Astrocyte of the hippocampus (primary cell): Measurements from ENCODE around the gene SETBP1.

Experiments
- DNase-seq: peaks from one replicate; pipeline ENCODE4 v3.0.0; 2011; ENCODE audit warnings: low read depth, low spot score

The SETBP1 gene

DNA sequence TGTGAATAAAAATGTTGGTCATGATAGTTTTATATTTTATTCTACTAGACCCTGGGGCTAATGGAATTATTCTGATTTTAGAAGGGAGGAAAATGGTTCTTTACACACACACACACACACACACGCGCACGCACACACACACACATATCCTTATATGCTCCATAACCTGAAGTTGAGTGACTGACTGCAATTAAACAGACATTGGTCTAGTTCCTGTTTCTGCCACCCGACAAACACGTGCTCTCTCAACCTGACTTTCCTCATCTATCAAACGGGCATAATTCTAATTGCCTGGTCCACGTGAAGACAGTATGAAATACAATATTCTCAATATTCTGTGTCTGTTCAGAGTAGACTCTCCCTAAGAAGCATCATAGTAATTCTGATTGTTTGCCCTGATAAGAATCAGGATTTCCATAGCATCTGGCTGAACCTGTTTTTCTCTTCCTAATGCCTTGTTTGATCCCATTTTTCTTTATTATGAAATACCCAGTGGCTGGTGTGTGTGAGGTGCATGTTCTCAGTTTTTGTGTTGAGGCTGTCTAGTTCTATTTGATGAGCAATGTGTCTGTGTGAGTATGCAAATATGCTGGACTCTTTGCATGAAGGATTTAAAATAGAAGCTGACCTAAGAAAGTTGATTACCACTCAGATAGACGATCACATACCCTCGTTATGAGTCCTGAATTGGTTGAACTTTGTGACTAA, 51.0 kb downstream of the SETBP1 start:
- no peak for DNase-seq

DNA sequence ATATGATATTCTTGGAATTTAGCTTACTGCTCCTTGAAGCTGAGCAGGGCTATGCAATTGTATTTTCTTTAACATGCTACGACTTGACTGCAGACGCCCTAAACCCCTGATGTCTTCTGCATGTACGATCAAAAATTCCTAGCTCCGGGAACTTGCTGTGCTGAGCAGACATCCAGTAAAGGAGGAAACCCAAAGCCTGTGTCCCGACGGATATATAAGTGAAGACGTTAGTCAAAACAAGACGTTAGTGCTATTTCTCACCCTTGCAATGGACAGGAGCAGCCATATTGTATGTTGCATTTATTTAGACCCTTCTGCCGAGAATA, 51.5 kb downstream of the SETBP1 start:
- no peak for DNase-seq

DNA sequence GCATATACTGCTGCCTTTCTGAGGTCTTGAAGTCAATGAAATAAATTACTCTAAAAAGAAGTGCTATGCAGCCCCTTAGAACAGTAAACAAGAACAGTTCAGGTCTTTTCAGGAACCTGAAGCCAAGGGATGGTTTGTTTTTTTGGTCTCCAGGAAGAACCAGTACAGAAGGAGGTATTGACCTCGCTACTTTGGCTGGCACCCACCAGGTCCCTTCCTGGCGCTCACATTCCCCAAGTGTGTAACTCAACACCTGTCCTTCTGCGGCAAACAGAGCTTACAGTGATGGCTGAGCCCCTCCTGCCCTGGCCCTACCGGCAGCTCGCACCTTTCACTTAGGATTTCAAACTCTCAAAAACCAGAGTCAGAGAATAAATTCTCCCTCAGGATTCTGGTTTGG, 51.9 kb downstream of the SETBP1 start:
- no peak for DNase-seq

DNA sequence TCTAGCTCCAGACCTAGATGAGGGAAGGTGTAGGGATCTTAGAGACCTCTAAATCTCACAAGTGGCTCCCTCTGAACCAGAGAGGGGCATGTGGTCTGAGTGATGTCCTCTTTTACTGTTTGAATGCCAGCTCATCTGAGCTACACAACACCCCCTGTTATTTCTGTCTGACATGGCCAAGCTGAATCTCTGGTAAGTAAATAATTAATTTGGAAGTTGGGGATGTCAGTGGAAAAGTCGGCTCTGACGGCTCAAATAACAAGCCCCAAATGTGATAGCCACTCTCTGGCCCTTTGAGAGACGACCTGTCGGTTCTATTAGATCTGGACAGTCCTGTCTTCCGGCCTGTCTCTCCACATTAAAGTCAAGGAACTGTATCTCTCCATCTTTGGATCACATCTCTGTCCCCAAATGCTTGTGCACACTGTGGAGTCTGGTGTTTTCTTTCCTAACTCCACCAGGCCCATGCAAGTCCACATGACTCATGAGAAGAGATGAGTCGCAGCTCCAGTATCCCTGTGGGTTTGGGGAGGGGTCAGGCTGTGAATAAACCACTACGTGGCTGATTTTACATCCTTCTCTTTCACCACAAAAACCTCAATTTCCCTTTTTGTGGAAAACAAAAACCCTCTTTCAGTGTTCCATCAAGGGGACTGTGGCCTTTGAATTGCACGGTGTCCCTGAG, 52.5 kb downstream of the SETBP1 start:
- peak; percentile 87 for DNase-seq

DNA sequence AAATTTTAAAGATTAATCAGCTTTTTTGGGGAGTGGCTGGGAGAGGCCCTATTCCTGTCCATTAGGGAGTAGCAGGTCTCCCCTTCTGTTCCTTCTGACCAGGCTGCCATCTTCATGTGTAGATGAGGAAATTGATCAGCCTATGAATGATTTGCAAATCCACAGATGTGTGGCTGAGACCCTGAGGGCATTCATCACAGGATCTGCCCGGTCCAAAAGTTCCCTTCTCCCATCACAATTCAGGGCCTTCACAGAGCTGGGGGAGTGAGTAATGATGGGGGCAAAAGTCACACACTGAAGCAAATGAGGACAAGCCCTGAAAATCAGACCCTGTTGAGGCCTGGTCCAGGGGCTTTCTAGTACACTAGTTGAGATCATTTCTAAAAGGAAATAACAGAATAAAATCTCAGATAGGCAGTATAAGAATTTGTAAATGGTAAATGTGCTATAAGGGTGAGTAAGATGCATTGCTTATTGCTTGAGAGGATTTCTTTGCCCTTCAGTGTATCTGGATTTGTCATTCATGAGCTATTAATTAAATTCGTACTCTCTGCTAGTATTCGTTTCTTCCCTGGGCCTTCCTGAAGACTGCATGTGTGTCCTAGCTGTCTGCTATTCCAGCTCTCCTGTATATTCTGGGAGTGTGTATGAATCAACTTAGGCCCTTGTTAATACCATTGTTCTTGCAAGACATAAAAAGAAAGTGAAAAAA, 53.2 kb downstream of the SETBP1 start:
- no peak for DNase-seq

DNA sequence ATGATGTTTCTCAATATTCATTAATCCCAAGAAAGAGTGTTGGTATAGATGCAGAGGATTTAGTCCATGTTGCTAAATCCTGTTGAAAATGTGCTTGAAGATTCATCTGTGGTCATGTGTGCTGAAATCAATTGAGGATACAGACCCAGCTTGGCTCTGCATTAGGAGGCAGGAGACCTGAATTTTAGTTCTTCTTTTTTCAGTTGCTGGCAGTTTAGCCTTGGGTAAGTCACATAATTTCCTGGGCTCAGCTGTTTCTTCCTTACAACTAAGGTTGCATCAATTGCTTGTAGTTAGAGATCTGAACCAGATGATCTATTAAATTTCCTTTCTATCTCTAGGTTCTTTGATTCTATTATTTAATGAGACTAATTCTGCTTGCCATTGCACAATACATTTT, 54.4 kb downstream of the SETBP1 start:
- no peak for DNase-seq

DNA sequence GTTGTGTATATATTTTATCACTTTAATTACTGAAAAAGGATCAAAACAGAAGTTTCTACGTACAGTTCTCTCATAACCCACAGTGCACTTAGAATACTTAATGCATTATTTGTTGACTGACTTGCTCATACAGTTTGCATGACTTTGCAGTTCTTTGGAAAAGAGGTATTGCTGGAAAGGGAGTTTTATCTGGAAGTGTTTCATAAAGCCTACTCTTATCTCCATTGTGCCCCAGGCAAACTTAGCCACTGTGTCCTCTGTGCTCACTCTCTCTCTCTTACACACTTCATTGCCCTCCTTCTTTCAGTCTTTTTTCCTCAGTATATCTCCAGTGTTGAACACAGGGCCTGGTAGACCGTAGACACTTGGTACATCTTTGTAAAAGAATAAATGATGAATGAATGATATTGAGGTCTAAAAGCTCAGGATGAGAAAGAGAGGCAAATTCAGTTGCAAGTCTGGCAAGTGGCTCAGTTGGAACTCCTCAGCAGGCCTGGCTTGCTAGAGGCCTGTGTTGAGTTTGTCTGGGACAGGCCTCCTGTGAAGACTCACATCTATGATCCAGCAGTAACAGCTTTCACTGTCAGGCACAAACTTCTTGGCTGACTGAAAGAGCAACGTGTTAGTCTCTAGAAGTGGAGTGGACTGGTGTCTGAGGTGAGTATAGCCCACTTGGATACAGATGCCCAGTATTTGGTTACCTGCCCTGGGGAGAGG, 56.1 kb downstream of the SETBP1 start:
- DNase-seq = no peak

DNA sequence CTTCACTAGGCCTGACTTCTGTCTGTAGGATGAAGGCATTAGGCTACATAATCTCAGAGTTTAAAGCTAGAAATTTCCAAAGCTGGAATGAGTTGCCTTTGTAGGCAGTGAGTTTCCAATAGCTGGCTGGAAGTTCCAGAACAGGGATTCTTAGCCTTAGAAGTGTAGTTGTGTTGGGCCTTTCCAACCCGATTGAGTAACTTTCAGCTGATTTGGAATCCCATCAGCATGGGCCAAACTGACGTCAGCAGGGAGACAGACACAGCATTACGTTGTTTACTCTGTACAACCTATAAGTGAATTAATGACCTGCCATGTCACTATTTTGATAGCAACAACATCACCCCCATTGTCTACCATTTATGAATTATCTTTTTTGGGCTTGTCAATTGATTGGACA, 56.9 kb downstream of the SETBP1 start:
- no peak for DNase-seq

DNA sequence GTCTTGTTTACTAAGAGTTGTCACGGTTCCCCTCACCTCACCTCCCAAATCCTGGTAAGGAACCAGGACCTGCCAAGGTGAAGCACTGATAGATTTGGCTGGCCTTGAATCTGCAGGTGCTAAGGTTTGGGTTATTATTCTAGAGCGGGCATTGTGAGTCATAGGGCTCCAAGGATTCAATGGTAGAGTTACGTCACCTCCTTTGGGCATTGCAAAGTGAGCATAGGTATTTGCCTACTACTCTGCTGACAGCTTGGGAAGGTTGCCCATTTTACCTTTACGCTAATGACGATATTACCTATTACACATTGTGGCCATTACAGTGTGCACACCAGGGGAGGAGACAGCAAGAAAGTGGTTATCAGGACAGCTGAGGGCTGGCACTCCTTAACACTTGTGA, 59.3 kb downstream of the SETBP1 start:
- DNase-seq = no peak

DNA sequence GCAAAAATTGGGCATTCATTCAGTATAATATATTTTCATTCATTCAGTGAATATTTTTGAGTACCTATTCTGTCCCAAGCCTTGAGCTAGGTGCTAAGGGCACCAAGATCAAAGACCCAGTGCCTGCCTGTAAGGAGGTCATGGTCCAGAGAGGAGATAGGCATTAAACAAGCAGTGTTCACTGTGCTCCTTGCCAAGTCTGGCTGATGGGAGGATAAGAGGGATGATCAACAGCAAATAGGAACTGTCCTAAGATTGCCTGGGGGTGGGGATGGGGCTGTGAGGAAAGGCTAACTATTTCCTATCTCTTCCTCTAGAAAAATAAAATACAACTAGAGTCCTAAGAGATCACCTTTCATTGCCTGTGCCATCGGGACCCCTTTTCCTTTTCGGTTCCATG, 60.4 kb downstream of the SETBP1 start:
- no peak for DNase-seq

DNA sequence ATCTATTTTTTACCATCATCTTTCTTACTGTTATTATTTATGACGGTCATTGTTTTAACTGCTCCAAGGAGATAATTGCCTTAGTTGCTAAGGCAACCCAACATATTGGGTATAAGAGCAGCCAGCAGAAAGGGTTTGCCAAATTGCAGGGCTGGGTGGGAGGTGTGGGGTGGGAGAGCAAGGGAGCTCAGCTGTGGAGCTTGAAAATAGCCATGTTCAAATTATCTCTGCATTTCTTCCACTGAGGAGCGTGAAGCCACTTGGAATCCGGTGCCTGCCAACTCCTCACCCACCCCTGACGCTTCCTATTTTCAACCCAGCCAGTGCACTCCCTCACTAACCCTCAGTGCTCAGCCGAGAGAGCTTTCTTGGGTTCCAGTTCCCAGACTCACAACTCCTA, 60.8 kb downstream of the SETBP1 start:
- no peak for DNase-seq

DNA sequence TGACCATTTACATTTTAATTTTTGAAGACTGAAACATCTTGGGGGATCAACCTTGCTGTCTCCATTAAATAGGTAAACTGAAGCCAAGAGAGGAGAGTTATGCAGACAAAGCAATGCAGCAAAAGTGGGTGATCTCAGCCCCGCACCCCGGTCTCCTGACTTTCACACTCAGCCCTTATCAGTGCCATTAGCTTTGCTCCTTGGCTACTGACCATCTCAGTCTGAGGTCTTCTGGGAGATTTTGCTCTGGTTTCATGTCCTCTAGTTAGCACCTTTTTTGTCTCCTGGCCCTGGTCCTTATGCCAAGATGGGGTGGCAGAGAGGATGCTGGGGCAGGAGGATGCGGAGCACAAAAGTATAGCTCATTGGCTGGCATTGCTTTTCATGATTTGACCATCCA, 61.4 kb downstream of the SETBP1 start:
- DNase-seq = no peak

DNA sequence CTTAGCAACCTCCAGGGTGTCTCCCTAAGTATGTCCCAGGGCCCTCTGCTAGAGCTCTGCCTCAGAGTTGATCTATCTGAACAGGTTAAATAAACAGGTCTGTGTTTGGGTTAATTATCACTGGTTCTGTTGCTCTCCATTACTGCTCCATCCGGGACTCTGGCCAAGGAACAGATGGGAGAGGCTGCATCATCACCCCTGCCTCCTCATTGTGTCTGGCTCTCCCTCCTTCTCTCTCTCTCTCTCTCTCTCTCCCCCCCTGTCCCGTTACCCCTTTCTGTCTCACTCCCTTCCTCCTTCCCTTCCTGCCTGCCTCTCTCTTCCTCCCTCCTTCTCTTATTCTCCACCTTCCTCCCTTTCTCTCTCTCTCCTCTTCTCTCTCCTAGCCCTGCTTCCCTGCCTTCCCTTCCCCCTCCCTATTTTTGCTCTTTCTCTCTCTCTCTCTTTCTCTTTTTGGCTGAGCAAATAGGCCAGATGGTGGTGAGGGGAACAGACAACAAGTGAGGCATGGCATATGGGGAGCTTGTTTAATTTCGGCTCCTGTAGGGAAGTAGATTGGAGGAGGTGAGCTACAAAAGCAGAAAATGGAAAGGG, 62.1 kb downstream of the SETBP1 start:
- peak; percentile 69 for DNase-seq

DNA sequence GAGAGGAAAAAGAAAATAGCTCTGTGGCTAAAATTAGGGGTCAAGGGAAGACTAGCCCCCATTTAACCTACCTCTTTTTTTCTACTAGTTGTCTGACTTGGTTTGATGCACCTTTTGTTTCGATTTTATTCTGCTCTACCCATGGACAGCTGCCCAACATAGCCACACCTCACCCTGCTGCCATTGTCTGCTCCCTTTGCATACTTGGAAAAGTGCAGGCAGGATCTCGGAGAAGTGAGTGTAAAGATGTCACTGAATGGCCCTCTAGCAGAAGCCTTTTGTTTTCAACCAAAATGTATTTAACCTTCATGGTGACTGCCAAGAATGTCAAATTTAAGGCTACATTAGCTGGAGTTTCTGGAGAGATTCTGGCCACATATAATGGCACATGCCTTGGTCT, 62.9 kb downstream of the SETBP1 start:
- DNase-seq = peak; percentile 20

DNA sequence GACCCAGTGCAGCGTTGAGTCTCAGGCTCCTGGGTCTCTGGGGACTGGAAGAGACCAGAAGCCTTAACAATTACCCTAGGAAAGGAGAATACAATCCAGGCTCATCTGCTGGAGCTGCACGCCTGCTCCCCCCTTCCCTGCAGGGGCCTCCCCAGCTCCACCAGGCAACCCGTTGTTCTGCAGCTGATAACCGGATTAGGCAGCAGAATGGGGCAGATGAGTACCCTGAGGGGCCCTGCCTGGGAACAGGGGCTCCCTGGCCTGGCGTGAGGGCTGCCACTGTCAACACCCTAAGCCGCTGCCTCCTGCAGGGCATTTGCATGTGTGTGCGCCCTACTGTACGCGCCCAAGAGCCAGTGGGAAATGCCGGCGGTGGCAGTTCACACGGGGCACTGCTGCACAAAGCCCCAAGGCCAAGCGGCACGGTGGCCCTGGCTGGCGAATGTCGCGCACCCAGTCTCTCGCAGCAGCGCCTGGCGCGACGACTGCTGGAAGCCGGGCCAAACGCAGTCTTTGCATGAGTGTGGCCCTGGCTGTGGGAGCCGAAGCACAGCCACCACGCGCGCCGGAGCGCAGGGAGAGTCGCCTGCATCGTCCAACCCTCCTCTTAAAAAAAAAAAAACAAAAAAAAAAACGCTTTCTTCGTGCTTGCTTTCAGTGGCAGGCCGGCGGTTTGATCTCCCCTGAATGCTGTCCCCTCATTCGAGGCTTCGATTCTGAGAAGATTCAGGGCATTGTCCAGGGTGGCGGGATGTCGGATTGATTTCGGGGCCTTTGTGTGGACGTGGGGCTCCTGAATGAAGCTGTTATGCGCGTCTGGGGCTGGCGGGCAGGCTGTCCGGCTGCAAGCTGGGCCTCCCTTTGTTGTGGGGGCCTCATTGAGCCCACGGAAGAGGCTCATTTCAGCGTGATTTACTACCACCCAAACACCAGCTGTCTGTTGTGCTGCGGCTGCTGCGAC, 63.8 kb downstream of the SETBP1 start:
- peak; percentile 54 for DNase-seq

DNA sequence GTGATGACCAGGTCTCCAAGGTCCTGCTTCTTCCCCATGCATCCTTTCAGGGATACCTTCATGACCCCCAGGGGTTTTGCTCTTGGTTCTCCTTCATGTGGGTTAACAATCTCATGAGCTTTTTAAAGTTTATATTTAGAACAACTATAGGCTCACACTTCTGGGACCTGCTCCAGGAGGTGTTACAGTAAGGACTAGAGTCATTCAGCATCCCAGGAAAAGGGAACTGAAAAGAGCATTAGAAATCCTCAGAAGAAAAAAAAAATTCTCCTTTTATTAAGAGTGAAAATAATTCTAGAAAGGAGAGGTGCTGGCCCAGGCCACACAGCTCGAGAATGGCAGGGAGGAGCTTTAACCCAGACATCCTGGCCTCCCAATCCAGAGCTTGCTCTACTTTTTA, 66.5 kb downstream of the SETBP1 start:
- no peak for DNase-seq

DNA sequence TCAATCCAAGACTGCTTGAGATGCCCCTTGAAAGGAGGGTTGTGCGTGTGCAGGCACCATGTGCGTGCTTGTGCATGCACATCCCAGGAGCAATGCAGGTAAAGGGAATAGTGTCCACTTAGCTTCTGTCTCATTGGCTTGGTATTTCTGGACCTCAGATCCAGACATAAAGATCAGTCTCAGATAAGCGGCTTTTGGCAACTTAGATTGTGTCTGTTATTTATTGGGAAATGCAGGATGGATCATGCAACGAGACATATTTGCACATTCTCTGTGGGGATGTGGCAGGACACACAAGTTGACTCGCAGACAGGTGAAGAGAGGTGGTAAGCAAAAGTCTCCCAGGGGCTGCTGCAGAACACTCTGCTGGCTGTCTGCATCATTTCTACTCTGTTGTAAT, 67.9 kb downstream of the SETBP1 start:
- no peak for DNase-seq

DNA sequence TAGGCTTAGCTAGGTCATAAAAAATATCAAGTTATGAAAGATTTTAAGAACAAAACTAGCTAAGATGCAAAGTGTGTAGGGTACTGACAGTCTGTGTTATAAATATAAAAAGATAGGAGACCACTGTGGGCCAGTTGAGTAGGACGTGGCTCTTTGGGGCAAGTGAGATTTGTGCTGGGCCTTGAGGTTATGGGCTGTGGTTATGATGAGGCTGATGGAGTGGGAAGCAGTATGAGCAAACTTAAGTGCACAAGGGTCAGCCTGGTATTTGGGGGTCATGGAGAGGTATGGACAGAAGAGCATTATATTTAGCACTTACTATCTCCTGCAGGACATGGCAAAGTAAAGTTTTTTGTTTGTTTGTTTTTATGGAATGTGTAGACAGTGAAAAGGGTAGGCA, 70.1 kb downstream of the SETBP1 start:
- no peak for DNase-seq

DNA sequence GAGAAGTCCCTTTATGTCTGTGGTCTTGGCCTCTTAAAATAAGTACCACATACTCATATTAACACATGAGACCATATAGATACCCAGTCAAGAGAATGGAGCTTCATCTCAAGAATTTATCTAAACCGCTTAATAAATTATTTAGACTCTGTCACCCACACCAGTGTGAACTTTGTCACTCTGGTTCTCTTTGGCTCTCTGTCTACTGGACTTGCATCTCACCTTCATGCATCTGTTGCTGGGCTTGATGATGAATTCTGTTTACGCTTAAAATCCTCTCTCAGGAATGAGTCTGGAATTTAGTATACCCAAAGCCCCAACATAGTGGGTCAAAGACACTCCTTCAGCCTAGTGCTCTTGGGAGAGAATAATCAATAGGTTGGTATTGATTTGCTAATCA, 73.9 kb downstream of the SETBP1 start:
- DNase-seq = no peak

DNA sequence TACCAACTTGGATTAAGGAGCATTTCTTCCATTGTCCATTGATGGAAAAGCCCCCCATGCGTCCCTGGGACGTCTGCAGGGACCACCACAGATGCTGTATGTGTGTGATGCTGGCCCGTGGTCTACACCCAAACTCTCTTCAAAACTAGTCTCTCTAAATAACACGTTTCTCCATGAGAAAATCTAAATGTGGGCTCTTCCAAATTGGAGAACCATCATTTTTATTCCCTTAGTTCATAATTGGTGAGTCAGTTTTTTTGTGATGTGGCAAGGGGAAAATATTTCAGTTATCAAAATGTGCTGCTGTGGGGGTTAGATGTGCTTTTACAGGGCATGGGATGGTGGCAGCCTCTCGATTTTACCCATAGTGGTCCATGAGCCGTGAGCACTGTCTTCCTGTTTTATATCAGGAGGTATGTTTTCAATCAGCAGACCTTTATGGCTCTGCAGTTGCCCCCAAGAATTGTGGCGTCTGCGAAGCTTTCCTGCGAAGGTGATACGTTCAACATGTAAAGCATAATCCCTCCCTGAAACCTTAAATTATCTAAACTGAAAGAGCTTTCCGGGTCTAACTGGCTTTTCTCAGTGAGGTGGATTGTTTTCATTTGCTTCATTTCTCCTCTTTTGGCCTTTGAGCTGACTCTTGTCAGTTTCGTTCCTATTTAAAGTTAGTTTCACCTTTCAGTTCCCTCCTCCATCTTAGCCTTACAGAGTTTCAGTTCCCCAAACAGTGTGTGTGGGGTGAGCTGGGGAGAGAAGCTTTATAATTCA, 78.4 kb downstream of the SETBP1 start:
- DNase-seq = no peak
